HL-60 (cell line): Measurements from ENCODE around the gene MTFP1.

ENCODE experiments used
- TF ChIP-seq, protein P1 (sequence below): IDR thresholded peaks from one replicate; pipeline ENCODE4 v1.5.1; 2011; ENCODE audit warnings: low read length, control low read depth, inconsistent platforms; ENCODE audit not compliant: insufficient read depth
- TF ChIP-seq, protein P2 (sequence below): IDR thresholded peaks from 2 replicates; pipeline ENCODE4 v1.6.1; 2012; ENCODE audit warnings: low read depth; ENCODE audit not compliant: insufficient replicate concordance

- TF ChIP-seq, protein P1, sequence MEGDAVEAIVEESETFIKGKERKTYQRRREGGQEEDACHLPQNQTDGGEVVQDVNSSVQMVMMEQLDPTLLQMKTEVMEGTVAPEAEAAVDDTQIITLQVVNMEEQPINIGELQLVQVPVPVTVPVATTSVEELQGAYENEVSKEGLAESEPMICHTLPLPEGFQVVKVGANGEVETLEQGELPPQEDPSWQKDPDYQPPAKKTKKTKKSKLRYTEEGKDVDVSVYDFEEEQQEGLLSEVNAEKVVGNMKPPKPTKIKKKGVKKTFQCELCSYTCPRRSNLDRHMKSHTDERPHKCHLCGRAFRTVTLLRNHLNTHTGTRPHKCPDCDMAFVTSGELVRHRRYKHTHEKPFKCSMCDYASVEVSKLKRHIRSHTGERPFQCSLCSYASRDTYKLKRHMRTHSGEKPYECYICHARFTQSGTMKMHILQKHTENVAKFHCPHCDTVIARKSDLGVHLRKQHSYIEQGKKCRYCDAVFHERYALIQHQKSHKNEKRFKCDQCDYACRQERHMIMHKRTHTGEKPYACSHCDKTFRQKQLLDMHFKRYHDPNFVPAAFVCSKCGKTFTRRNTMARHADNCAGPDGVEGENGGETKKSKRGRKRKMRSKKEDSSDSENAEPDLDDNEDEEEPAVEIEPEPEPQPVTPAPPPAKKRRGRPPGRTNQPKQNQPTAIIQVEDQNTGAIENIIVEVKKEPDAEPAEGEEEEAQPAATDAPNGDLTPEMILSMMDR, result no peak
- TF ChIP-seq, protein P2, sequence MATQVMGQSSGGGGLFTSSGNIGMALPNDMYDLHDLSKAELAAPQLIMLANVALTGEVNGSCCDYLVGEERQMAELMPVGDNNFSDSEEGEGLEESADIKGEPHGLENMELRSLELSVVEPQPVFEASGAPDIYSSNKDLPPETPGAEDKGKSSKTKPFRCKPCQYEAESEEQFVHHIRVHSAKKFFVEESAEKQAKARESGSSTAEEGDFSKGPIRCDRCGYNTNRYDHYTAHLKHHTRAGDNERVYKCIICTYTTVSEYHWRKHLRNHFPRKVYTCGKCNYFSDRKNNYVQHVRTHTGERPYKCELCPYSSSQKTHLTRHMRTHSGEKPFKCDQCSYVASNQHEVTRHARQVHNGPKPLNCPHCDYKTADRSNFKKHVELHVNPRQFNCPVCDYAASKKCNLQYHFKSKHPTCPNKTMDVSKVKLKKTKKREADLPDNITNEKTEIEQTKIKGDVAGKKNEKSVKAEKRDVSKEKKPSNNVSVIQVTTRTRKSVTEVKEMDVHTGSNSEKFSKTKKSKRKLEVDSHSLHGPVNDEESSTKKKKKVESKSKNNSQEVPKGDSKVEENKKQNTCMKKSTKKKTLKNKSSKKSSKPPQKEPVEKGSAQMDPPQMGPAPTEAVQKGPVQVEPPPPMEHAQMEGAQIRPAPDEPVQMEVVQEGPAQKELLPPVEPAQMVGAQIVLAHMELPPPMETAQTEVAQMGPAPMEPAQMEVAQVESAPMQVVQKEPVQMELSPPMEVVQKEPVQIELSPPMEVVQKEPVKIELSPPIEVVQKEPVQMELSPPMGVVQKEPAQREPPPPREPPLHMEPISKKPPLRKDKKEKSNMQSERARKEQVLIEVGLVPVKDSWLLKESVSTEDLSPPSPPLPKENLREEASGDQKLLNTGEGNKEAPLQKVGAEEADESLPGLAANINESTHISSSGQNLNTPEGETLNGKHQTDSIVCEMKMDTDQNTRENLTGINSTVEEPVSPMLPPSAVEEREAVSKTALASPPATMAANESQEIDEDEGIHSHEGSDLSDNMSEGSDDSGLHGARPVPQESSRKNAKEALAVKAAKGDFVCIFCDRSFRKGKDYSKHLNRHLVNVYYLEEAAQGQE, result no peak
Observed at GRCh38 chr22:30427871-30428270, 2.3 kb downstream of the MTFP1 start.
